ENCODE measurements around the gene FAM117B. TPM values are rescaled to one million over a fixed set of nuclear protein-coding genes. Genes with fewer than 3 reads are reported as not detected.
A peak's percentile ranks its signal among the peaks of the same experiment; 100 is the strongest.

The FAM117B gene
- total RNA-seq, 4 donors from 2014 or later, result 6.7 to 15.6 (median 9.4) TPM

DNA sequence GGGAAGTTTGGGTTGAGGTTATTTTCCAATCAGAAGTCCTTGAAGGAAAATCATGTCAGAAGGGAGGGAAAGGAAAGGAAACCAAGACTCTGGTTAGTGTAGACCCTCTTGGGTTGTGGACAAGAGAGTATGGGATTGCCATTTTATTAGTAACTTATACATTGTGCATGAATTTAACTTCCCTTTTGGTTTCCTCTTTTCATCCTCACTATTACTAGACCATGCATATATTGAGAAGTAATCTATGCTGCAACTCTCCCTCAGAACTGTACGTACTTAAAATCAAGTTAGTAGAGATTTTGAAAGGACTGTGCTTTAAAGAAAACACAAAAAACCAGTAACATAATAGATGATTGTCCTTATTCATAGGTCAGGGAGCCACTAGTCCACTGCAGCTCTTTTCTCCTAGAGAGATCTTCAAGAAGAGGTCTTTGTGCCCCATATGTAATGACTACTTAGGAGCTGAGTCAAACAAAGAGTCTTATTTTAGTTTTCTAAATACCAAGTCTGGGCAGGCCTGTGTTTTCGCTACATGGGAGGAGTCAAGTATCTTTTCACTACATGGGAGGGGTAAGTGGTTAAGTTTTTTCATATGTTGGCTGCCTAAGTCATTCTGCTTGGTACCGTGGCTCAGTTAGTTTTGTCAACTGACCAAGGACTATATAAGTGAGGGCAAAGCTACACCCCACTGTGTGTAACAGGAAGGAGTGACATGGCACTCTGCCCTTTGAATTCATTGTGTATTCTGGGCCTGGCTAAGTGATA, 25.2 kb upstream of the FAM117B start:
- WGBS, 2 donors, result 31 to 38% methylated on average over 3 of the region's 3 CpGs
- intact Hi-C loops (cut with DNase I), result no loop called here
- Histone ChIP-seq H3K27ac (peak overlapping the region in 3 of 4 donors; percentile 52 to 70 (median 54)), H3K4me1 (peaks cover 0 to 32% (median 15%) of the 10 kb centered on the region in 3 donors), H3K4me3 (no peak overlapping the region), H3K27me3 (no peaks in the 10 kb centered on the region), H3K36me3 (no peaks in the 10 kb centered on the region), H3K9me3 (no peaks in the 10 kb centered on the region)
- no peak for DNase-seq
- TF ChIP-seq, protein P1, sequence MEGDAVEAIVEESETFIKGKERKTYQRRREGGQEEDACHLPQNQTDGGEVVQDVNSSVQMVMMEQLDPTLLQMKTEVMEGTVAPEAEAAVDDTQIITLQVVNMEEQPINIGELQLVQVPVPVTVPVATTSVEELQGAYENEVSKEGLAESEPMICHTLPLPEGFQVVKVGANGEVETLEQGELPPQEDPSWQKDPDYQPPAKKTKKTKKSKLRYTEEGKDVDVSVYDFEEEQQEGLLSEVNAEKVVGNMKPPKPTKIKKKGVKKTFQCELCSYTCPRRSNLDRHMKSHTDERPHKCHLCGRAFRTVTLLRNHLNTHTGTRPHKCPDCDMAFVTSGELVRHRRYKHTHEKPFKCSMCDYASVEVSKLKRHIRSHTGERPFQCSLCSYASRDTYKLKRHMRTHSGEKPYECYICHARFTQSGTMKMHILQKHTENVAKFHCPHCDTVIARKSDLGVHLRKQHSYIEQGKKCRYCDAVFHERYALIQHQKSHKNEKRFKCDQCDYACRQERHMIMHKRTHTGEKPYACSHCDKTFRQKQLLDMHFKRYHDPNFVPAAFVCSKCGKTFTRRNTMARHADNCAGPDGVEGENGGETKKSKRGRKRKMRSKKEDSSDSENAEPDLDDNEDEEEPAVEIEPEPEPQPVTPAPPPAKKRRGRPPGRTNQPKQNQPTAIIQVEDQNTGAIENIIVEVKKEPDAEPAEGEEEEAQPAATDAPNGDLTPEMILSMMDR (IDR thresholded peaks at IDR 0.05), result no peak
- TF ChIP-seq POLR2A (IDR thresholded peaks at IDR 0.05), result no peak

DNA sequence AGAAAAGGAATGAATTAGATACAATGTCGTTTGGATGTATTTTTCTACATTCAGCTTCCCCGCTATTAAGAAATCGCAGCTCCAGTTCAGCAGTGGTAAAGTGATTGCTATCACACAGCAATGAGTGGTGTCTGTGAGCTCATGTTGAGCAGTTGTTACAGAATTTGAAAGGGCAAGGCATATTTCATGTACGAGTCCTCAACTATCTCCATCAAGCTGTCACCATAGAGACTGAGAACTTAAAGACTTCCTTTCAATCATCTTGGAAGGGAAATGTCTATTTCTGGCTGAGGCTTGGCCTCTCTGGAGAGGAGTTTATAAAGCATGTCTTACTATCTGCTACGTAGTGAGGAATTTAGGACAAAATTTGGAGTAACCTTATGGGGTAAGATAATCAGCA, 24.4 kb upstream of the FAM117B start:
- peak overlapping the region in 2 of 4 donors; percentile 54 to 70 for H3K27ac ChIP-seq
- WGBS, 2 donors, result 76 to 85% methylated on average over 5 of the region's 5 CpGs
- TF ChIP-seq POLR2A (IDR thresholded peaks at IDR 0.05), result no peak
- TF ChIP-seq, protein P1 (IDR thresholded peaks at IDR 0.05), result no peak
- H3K36me3 ChIP-seq, result no peaks in the 10 kb centered on the region
- no peak for DNase-seq
- H3K9me3 ChIP-seq, result no peaks in the 10 kb centered on the region
- H3K4me1 ChIP-seq, result peaks cover 0 to 26% (median 15%) of the 10 kb centered on the region in 3 donors
- no peak overlapping the region for H3K4me3 ChIP-seq
- H3K27me3 ChIP-seq, result no peaks in the 10 kb centered on the region
- intact Hi-C loops (cut with DNase I), result no loop called here

DNA sequence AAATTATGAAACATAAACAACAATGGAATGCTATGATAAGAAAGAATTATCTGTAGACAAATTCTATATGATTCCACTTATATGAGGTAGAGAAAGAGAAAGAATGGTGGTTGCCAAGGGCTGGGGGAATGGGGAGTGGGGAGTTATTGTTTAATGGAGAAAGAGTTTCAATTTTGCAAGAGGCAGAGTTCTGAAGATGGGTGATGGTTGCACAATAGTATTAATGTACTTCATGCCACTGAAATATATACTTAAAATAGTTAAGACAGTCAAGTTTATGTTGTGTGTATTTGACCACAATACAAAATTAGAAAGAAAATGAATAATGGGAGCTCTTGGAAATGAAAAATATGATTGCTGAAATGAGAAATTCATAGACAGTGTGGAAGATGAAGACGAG, 22.6 kb upstream of the FAM117B start:
- Histone ChIP-seq H3K9me3 (no peaks in the 10 kb centered on the region), H3K27me3 (no peaks in the 10 kb centered on the region), H3K36me3 (no peaks in the 10 kb centered on the region), H3K4me1 (peaks cover 0 to 26% (median 15%) of the 10 kb centered on the region in 3 donors), H3K27ac (no peak overlapping the region), H3K4me3 (no peak overlapping the region)
- no peak for DNase-seq
- 85 to 87% methylated on average over 1 of the region's 1 CpG for WGBS, 2 donors
- TF ChIP-seq POLR2A (IDR thresholded peaks at IDR 0.05), result no peak
- TF ChIP-seq, protein P1 (IDR thresholded peaks at IDR 0.05), result no peak
- intact Hi-C loops (cut with DNase I), result no loop called here

DNA sequence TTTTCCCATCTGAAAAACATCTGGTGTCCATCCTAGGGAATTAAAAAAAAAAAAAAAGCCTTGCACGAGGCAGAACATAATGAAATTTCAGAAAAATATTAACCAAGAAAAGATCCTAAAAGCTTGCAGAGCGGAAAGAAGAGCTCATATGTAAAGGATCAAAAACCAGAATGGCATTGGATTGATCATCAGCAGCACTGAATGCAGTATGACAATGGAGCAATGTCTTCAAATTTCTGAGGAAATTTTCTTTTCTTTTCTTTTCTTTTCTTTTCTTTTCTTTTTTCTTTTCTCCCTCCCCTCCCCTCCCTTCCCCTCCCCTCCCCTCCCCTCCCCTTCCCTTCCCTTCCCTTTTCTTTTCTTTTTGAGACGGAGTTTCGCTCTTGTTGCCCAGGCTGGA, 21.3 kb upstream of the FAM117B start:
- DNase-seq, result no peak
- Histone ChIP-seq H3K4me1 (peaks cover 0 to 20% (median 15%) of the 10 kb centered on the region in 3 donors), H3K27me3 (no peaks in the 10 kb centered on the region), H3K9me3 (no peaks in the 10 kb centered on the region), H3K36me3 (no peaks in the 10 kb centered on the region), H3K4me3 (no peak overlapping the region), H3K27ac (no peak overlapping the region)
- intact Hi-C loops (cut with DNase I), result no loop called here
- no peak for TF ChIP-seq POLR2A (IDR thresholded peaks at IDR 0.05)
- TF ChIP-seq, protein P1 (IDR thresholded peaks at IDR 0.05), result no peak
- 81 to 86% methylated on average over 2 to 4 of the region's 4 CpGs for WGBS, 2 donors

DNA sequence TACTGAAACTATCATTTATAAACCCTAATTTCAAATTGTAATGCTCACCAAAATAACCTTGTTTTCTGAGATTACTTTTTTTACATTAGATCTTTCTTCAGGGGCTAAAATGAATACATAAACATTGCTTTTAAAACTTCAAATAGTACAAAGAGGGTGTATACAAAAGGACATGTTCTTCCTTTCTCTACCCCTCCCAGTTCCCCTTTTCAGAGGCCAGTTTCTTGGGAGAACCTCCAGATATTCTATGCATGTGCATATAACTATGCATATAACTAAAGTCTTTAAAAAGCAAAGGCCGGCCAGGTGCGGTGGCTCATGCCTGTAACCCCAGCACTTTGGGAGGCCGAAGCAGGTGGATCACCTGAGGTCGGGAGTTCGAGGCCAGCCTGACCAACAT, 10.6 kb upstream of the FAM117B start:
- intact Hi-C loops (cut with DNase I), result no loop called here
- H3K36me3 ChIP-seq, result no peaks in the 10 kb centered on the region
- H3K27ac ChIP-seq, result no peak overlapping the region
- H3K4me3 ChIP-seq, result no peak overlapping the region
- no peaks in the 10 kb centered on the region for H3K9me3 ChIP-seq
- no peaks in the 10 kb centered on the region for H3K4me1 ChIP-seq
- 88 to 92% methylated on average over 3 to 5 of the region's 5 CpGs for WGBS, 2 donors
- H3K27me3 ChIP-seq, result no peaks in the 10 kb centered on the region
- DNase-seq, result no peak
- TF ChIP-seq, protein P1 (IDR thresholded peaks at IDR 0.05), result no peak
- TF ChIP-seq POLR2A (IDR thresholded peaks at IDR 0.05), result no peak

All from esophagus squamous epithelium (tissue), 5 donors.